HG03159 (cell line): Measurements from ENCODE around the gene MAPK1.
"Not testable (repeated sequence)": the region's sequence is repeated elsewhere in the genome, so short reads cannot be mapped to it uniquely, and the experiment has no call there.

Source experiments
- ATAC-seq: cut with Tn5 transposase; IDR thresholded peaks from one replicate; pipeline ENCODE4 v1.9.1; 2021; ENCODE audit warnings: mild to moderate bottlenecking, moderate library complexity; ENCODE audit not compliant: unreplicated experiment

The MAPK1 gene

DNA sequence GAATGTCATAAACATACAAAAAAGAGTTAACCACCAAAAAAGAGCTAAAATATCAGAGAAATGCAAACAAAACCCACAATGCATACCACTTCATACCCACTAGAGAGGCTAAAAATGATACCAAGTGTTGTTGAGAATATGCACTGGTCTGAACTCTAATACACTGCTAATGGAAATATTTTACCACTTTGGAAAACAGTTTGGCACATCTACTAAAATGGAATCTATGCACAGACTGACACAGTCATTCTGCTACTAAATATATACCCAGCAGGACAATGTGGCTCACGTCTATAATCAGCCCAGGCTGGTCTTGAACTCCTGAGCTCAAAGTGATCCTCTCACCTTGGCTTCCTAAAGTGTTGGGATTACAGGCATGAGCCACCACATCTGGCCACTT lies 18.0 kb downstream of the MAPK1 start:
- no peak for ATAC-seq

DNA sequence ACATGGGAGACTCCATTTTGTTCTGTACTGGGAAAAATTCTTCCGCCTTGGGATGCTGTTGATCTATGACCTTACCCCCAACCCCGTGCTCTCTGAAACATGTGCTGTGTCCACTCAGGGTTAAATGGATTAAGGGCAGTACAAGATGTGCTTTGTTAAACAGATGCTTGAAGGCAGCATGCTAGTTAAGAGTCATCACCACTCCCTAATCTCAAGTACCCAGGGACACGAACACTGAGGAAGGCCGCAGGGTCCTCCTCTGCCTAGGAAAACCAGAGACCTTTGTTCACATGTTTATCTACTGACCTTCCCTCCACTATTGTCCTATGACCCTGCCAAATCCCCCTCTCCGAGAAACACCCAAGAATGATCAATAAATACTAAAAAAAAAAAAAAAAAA lies 19.4 kb downstream of the MAPK1 start:
- not testable (repeated sequence) for ATAC-seq

- ATAC-seq = no peak
Measured at GRCh38 chr22:21845558-21846453, 21.6 kb downstream of the MAPK1 start.

GRCh38 chr22:21842946-21843345 lies 24.5 kb downstream of the MAPK1 start:
- no peak for ATAC-seq

GRCh38 chr22:21841422-21841821 lies 26.0 kb downstream of the MAPK1 start:
- ATAC-seq = no peak

- no peak for ATAC-seq
Measured at GRCh38 chr22:21840236-21840823, 27.1 kb downstream of the MAPK1 start.

GRCh38 chr22:21839765-21840140 lies 27.7 kb downstream of the MAPK1 start:
- no peak for ATAC-seq

DNA sequence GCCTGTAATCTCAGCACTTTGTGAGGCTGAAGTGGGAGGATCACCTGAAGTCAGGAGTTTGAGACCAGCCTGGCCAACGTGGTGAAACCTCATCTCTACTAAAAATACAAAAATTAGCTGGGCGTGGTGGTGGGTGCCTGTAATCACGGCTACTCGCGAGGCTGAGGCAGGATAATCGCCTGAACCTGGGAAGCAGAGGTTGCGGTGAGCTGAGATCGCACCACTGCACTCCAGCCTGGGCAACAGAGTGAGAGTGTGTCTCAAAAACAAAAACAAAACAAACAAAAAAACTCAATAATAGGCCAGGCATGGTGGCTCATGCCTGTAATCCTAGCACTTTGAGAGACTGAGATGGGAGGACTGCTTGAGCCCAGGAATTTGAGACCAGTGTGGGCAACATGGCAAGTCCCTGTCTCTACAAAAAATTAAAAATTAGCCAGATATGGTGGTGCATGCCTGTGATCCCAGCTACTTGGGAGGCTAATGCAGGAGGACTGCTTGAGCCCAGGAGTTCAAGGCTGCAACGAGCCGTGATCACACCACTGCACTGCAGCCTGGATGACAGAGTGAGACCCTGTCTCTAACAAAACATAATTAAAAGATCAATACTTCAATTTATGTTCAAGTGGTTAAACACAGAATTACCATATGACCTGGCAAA lies 28.2 kb downstream of the MAPK1 start:
- not testable (repeated sequence) for ATAC-seq

DNA sequence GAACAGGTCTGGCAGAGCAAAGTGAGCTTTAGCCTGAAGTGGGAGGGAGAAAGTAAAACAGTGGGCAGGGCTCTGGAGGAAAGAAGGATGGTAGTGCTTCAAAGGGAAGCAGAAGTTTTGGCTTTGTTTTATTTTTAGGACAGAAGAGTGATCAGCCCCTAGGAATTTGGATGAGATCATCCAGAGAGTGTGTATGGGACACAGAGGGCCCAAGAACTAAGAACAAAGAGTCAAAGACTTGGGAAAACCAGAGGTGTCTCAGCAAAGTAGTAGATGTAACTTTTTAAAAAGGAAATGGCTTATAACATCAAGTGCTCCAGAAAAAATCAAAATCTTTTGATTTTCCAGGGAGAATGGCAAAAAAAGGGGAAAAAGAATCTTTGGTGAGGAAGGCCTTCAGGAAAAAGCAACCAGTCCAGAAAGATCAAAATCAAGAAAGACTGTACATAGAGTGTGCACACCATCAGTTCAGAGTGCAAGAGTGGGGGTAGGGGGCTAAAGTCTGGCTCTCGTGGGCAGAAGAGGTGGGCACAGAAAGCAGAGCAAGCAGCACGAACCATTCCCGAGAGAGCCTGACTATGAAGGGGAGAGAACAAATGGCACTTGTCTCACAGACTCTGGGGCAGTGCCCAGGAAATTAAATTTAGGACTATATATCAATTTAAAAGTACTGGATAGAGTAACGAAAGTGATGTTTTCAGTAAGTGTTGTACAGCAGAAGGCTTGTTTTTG lies 30.0 kb downstream of the MAPK1 start:
- ATAC-seq = no peak

GRCh38 chr22:21836486-21836885 lies 31.0 kb downstream of the MAPK1 start:
- ATAC-seq = not testable (repeated sequence)

GRCh38 chr22:21835378-21835777 lies 32.1 kb downstream of the MAPK1 start:
- ATAC-seq = no peak

DNA sequence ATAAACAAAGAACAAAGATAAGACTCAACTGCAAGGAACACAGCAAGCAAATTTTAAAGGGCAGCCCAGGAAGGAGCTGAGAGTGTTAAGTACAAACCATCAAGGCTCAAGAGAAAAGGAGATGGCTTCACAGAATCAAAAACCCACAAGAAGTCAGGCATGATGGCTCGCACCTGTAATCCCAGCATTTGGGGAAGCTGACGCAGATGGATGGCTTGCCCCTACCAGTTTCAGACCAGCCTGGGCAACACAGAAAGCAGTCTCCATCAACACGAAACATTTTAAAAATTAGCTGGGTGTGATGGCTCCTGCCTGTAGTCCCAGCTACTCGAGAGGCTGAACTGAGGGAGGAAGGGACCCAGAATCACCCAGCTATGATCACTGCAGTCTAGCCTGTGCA lies 32.6 kb downstream of the MAPK1 start:
- no peak for ATAC-seq

- no peak for ATAC-seq
Measured at GRCh38 chr22:21832291-21833290, 34.9 kb downstream of the MAPK1 start.

DNA sequence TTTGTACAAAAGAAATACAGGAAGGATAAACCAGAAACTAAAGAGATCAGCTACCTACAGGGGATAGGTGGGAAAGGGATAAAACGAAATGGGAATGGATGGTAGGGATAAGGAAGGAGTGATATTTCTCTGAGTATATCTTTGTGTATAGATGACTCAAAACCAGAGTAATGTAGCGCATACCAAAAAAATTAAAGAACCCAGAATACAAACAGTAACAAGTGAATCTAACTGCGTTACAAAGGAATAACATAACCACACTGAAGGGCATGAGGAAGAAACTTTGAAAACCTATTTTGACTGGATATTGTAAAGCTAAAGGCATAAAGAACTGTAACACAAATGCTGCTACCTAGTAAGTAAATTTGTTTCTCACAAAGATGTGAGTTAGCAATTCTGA lies 37.9 kb downstream of the MAPK1 start:
- no peak for ATAC-seq

DNA sequence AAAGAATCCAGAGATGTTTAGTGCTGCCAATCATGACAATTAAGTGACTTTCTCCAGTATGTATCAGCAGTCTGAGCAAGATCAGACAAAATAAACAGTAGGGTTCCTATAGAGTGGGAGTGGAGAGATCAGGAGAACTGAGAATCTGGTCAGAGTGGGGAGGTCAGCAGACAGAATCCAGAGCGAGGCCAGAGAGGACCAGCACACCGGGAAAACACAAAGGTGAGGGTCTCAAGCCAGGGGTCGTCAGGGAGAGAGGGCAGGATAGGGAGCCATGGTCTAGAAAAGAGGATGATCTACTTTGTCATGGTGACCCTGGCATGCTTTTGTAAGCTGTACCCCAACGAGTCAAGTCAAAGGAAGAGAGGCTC lies 39.2 kb downstream of the MAPK1 start:
- no peak for ATAC-seq

- ATAC-seq = no peak
Measured at GRCh38 chr22:21827628-21828267, 39.7 kb downstream of the MAPK1 start.

GRCh38 chr22:21826204-21826603 lies 41.2 kb downstream of the MAPK1 start:
- ATAC-seq = no peak

GRCh38 chr22:21824962-21825361 lies 42.5 kb downstream of the MAPK1 start:
- not testable (repeated sequence) for ATAC-seq

DNA sequence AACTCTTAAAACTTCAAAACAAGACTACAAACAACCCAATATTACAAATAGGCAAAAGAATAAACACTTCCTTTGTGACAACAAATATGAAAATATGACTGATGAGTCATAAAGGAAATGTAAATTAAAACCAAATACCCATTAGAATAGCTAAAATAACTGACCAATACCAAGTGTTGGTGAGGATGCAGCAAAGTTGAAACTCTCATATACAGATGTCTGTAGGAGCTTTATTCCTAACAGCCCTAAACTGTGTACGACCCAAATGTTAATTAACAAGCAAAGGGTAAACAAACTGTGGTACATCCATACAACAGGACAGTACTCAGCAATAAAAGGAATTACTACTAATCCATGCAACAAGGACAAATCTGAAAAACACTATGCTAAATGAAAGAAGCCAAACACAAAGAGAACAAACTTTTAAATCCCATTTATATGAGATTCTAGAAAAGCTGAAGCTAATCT lies 43.0 kb downstream of the MAPK1 start:
- no peak for ATAC-seq
